ENCODE measurements around the gene DIAPH3. TPM values are rescaled to one million over a fixed set of nuclear protein-coding genes. Genes with fewer than 3 reads are reported as not detected.

The DIAPH3 gene
- total and polyA plus RNA-seq, 2 donors, result 0.80 to 4.5 TPM

GRCh38 chr13:60139272-60139671, 24.5 kb downstream of the DIAPH3 start:
- DNase-seq (ENCODE audit: low read depth in 6 of 9, low spot score in 9 of 9), result no peak
- H3K9me3 ChIP-seq (ENCODE audit: control insufficient read depth in 2 of 2, insufficient read depth in 1 of 2, low read length in 1 of 2), result no peaks in the 10 kb centered on the region
- WGBS, result 96% methylated on average over 3 of the region's 3 CpGs
- no peaks in the 10 kb centered on the region for H3K36me3 ChIP-seq (ENCODE audit: control insufficient read depth in 2 of 2, insufficient read depth in 2 of 2, low read length in 1 of 2)
- no peaks in the 10 kb centered on the region for H3K27me3 ChIP-seq (ENCODE audit: control insufficient read depth in 2 of 2, insufficient read depth in 1 of 2, low read length in 1 of 2)
- H3K27ac ChIP-seq (ENCODE audit: low read depth in 1 of 2, low read length in 1 of 2), result no peak overlapping the region
- no peaks in the 10 kb centered on the region for H3K4me1 ChIP-seq (ENCODE audit: control insufficient read depth in 2 of 2, insufficient read depth in 2 of 2, low read length in 2 of 2)
- H3K4me3 ChIP-seq (ENCODE audit: low read length in 2 of 2), result no peak overlapping the region

GRCh38 chr13:60138674-60139073, 25.1 kb downstream of the DIAPH3 start:
- no peak for DNase-seq (ENCODE audit: low read depth in 6 of 9, low spot score in 9 of 9)

GRCh38 chr13:60137911-60138560, 25.7 kb downstream of the DIAPH3 start:
- Histone ChIP-seq H3K4me1 (ENCODE audit: control insufficient read depth in 2 of 2, insufficient read depth in 2 of 2, low read length in 2 of 2) (no peaks in the 10 kb centered on the region), H3K27me3 (ENCODE audit: control insufficient read depth in 2 of 2, insufficient read depth in 1 of 2, low read length in 1 of 2) (no peaks in the 10 kb centered on the region), H3K9me3 (ENCODE audit: control insufficient read depth in 2 of 2, insufficient read depth in 1 of 2, low read length in 1 of 2) (no peaks in the 10 kb centered on the region), H3K4me3 (ENCODE audit: low read length in 2 of 2) (no peak overlapping the region), H3K27ac (ENCODE audit: low read depth in 1 of 2, low read length in 1 of 2) (no peak overlapping the region), H3K36me3 (ENCODE audit: control insufficient read depth in 2 of 2, insufficient read depth in 2 of 2, low read length in 1 of 2) (no peaks in the 10 kb centered on the region)
- 95% methylated on average over 8 of the region's 8 CpGs for WGBS
- DNase-seq (ENCODE audit: low read depth in 6 of 9, low spot score in 9 of 9), result no peak

More at GRCh38 chr13:60138674-60139073, 25.1 kb downstream of the DIAPH3 start:
- no peaks in the 10 kb centered on the region for H3K36me3 ChIP-seq (ENCODE audit: control insufficient read depth in 2 of 2, insufficient read depth in 2 of 2, low read length in 1 of 2)
- H3K4me3 ChIP-seq (ENCODE audit: low read length in 2 of 2), result no peak overlapping the region
- no peaks in the 10 kb centered on the region for H3K27me3 ChIP-seq (ENCODE audit: control insufficient read depth in 2 of 2, insufficient read depth in 1 of 2, low read length in 1 of 2)
- H3K4me1 ChIP-seq (ENCODE audit: control insufficient read depth in 2 of 2, insufficient read depth in 2 of 2, low read length in 2 of 2), result no peaks in the 10 kb centered on the region
- no peak overlapping the region for H3K27ac ChIP-seq (ENCODE audit: low read depth in 1 of 2, low read length in 1 of 2)
- H3K9me3 ChIP-seq (ENCODE audit: control insufficient read depth in 2 of 2, insufficient read depth in 1 of 2, low read length in 1 of 2), result no peaks in the 10 kb centered on the region
- 94% methylated on average over 1 of the region's 1 CpG for WGBS

GRCh38 chr13:60135344-60135743, 28.4 kb downstream of the DIAPH3 start:
- Histone ChIP-seq H3K36me3 (ENCODE audit: control insufficient read depth in 2 of 2, insufficient read depth in 2 of 2, low read length in 1 of 2) (peaks cover 0 to 2% of the 10 kb centered on the region in 2 donors), H3K27ac (ENCODE audit: low read depth in 1 of 2, low read length in 1 of 2) (no peak overlapping the region), H3K9me3 (ENCODE audit: control insufficient read depth in 2 of 2, insufficient read depth in 1 of 2, low read length in 1 of 2) (no peaks in the 10 kb centered on the region), H3K27me3 (ENCODE audit: control insufficient read depth in 2 of 2, insufficient read depth in 1 of 2, low read length in 1 of 2) (no peaks in the 10 kb centered on the region), H3K4me3 (ENCODE audit: low read length in 2 of 2) (no peak overlapping the region), H3K4me1 (ENCODE audit: control insufficient read depth in 2 of 2, insufficient read depth in 2 of 2, low read length in 2 of 2) (no peaks in the 10 kb centered on the region)
- WGBS, result 94% methylated on average over 1 of the region's 1 CpG
- no peak for DNase-seq (ENCODE audit: low read depth in 6 of 9, low spot score in 9 of 9)

- Histone ChIP-seq H3K27ac (ENCODE audit: low read depth in 1 of 2, low read length in 1 of 2) (no peak overlapping the region), H3K27me3 (ENCODE audit: control insufficient read depth in 2 of 2, insufficient read depth in 1 of 2, low read length in 1 of 2) (no peaks in the 10 kb centered on the region), H3K9me3 (ENCODE audit: control insufficient read depth in 2 of 2, insufficient read depth in 1 of 2, low read length in 1 of 2) (no peaks in the 10 kb centered on the region), H3K4me3 (ENCODE audit: low read length in 2 of 2) (no peak overlapping the region), H3K36me3 (ENCODE audit: control insufficient read depth in 2 of 2, insufficient read depth in 2 of 2, low read length in 1 of 2) (peaks cover 0 to 2% of the 10 kb centered on the region in 2 donors), H3K4me1 (ENCODE audit: control insufficient read depth in 2 of 2, insufficient read depth in 2 of 2, low read length in 2 of 2) (no peaks in the 10 kb centered on the region)
- WGBS, result 90% methylated on average over 4 of the region's 4 CpGs
- DNase-seq (ENCODE audit: low read depth in 6 of 9, low spot score in 9 of 9), result peak in 1 of 9 donors; percentile 36
Observed at GRCh38 chr13:60134376-60134775, 29.4 kb downstream of the DIAPH3 start.

- Histone ChIP-seq H3K4me3 (ENCODE audit: low read length in 2 of 2) (no peak overlapping the region), H3K4me1 (ENCODE audit: control insufficient read depth in 2 of 2, insufficient read depth in 2 of 2, low read length in 2 of 2) (peaks cover 0 to 9% of the 10 kb centered on the region in 2 donors), H3K27me3 (ENCODE audit: control insufficient read depth in 2 of 2, insufficient read depth in 1 of 2, low read length in 1 of 2) (no peaks in the 10 kb centered on the region), H3K9me3 (ENCODE audit: control insufficient read depth in 2 of 2, insufficient read depth in 1 of 2, low read length in 1 of 2) (peaks cover 0 to 3% of the 10 kb centered on the region in 2 donors), H3K36me3 (ENCODE audit: control insufficient read depth in 2 of 2, insufficient read depth in 2 of 2, low read length in 1 of 2) (no peaks in the 10 kb centered on the region), H3K27ac (ENCODE audit: low read depth in 1 of 2, low read length in 1 of 2) (no peak overlapping the region)
- WGBS, result 40% methylated on average over 3 of the region's 3 CpGs
- DNase-seq (ENCODE audit: low read depth in 6 of 9, low spot score in 9 of 9), result peak in 3 of 9 donors; percentile 10 to 45 (median 12)
Observed at GRCh38 chr13:60121337-60121687, 42.4 kb downstream of the DIAPH3 start.

GRCh38 chr13:60120617-60121336, 43.0 kb downstream of the DIAPH3 start:
- peaks cover 0 to 9% of the 10 kb centered on the region in 2 donors for H3K4me1 ChIP-seq (ENCODE audit: control insufficient read depth in 2 of 2, insufficient read depth in 2 of 2, low read length in 2 of 2)
- no peaks in the 10 kb centered on the region for H3K27me3 ChIP-seq (ENCODE audit: control insufficient read depth in 2 of 2, insufficient read depth in 1 of 2, low read length in 1 of 2)
- no peak overlapping the region for H3K4me3 ChIP-seq (ENCODE audit: low read length in 2 of 2)
- H3K9me3 ChIP-seq (ENCODE audit: control insufficient read depth in 2 of 2, insufficient read depth in 1 of 2, low read length in 1 of 2), result peaks cover 0 to 3% of the 10 kb centered on the region in 2 donors
- H3K27ac ChIP-seq (ENCODE audit: low read depth in 1 of 2, low read length in 1 of 2), result no peak overlapping the region
- no peaks in the 10 kb centered on the region for H3K36me3 ChIP-seq (ENCODE audit: control insufficient read depth in 2 of 2, insufficient read depth in 2 of 2, low read length in 1 of 2)
- DNase-seq (ENCODE audit: low read depth in 6 of 9, low spot score in 9 of 9), result no peak
- WGBS, result 80% methylated on average over 6 of the region's 6 CpGs

GRCh38 chr13:60118696-60119400, 44.9 kb downstream of the DIAPH3 start:
- peaks cover 0 to under 1% of the 10 kb centered on the region in 2 donors for H3K36me3 ChIP-seq (ENCODE audit: control insufficient read depth in 2 of 2, insufficient read depth in 2 of 2, low read length in 1 of 2)
- H3K9me3 ChIP-seq (ENCODE audit: control insufficient read depth in 2 of 2, insufficient read depth in 1 of 2, low read length in 1 of 2), result peaks cover 0 to 3% of the 10 kb centered on the region in 2 donors
- DNase-seq (ENCODE audit: low read depth in 6 of 9, low spot score in 9 of 9), result no peak
- no peak overlapping the region for H3K4me3 ChIP-seq (ENCODE audit: low read length in 2 of 2)
- no peaks in the 10 kb centered on the region for H3K27me3 ChIP-seq (ENCODE audit: control insufficient read depth in 2 of 2, insufficient read depth in 1 of 2, low read length in 1 of 2)
- WGBS, result 97% methylated on average over 5 of the region's 5 CpGs
- H3K4me1 ChIP-seq (ENCODE audit: control insufficient read depth in 2 of 2, insufficient read depth in 2 of 2, low read length in 2 of 2), result peaks cover 0 to 9% of the 10 kb centered on the region in 2 donors
- H3K27ac ChIP-seq (ENCODE audit: low read depth in 1 of 2, low read length in 1 of 2), result no peak overlapping the region

- WGBS, result 96% methylated on average over 1 of the region's 1 CpG
- DNase-seq (ENCODE audit: low read depth in 6 of 9, low spot score in 9 of 9), result no peak
- H3K4me1 ChIP-seq (ENCODE audit: control insufficient read depth in 2 of 2, insufficient read depth in 2 of 2, low read length in 2 of 2), result no peaks in the 10 kb centered on the region
- H3K9me3 ChIP-seq (ENCODE audit: control insufficient read depth in 2 of 2, insufficient read depth in 1 of 2, low read length in 1 of 2), result peaks cover 0 to 3% of the 10 kb centered on the region in 2 donors
- no peak overlapping the region for H3K4me3 ChIP-seq (ENCODE audit: low read length in 2 of 2)
- H3K27ac ChIP-seq (ENCODE audit: low read depth in 1 of 2, low read length in 1 of 2), result no peak overlapping the region
- H3K36me3 ChIP-seq (ENCODE audit: control insufficient read depth in 2 of 2, insufficient read depth in 2 of 2, low read length in 1 of 2), result peaks cover 2 to 6% of the 10 kb centered on the region in 2 donors
- no peaks in the 10 kb centered on the region for H3K27me3 ChIP-seq (ENCODE audit: control insufficient read depth in 2 of 2, insufficient read depth in 1 of 2, low read length in 1 of 2)
Observed at GRCh38 chr13:60114499-60115028, 49.2 kb downstream of the DIAPH3 start.

Measured in thymus (tissue), 11 donors.